ENCODE results near the gene ASH1L.

ASH1L gene

DNA sequence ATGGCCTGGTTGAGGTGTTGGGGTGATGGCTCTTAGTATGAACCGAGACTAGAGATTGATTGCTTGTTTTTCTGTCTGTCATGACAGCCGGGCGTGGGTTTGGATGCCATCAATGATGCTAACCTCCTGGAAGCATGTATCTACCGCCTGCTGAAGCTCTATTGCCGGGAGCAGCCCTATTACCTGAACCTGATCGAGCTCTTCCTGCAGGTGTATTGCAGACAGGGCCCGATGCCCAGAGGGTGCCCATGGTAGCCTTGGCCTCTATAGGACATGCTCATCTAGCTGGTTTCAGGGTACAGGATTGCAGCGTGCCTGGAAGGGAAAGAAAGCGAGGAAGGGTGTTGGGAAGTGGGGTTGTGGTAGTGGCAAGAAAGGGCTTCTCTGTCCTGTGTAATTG, 244.5 kb downstream of the ASH1L start:
- Histone ChIP-seq H3K27me3 (ENCODE audit: control insufficient read depth, insufficient read depth, low read length) (no peaks in the 10 kb centered on the region), H3K4me3 (ENCODE audit: low read length) (no peak overlapping the region), H3K27ac (ENCODE audit: low read depth, low read length) (no peak overlapping the region), H3K9ac (ENCODE audit: low read length) (no peak overlapping the region), H3K36me3 (ENCODE audit: control insufficient read depth, insufficient read depth, low read length) (peaks cover 2% of the 10 kb centered on the region), H3K4me1 (ENCODE audit: control insufficient read depth, insufficient read depth, low read length) (peaks cover 16% of the 10 kb centered on the region)

DNA sequence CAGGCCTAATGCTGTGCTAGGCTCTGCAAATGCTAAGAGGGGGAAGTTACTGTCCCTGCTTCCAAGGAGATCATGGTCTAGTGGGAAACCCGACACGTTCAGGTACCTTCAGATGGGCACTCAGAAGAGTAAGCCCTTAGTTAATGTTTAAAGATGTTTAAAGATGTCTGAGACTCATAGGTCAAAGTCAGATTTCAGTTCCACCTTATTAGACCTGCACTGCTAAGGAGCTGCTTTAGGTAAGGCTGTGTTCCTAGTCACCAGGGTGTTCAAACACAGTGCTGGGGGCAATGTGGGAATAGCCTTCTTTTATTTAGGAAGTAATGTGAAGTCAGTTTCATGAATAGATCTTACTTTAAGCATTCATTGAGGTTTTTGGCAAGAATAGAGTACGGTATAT, 245.7 kb downstream of the ASH1L start:
- Histone ChIP-seq H3K9ac (ENCODE audit: low read length) (no peak overlapping the region), H3K27ac (ENCODE audit: low read depth, low read length) (no peak overlapping the region), H3K4me3 (ENCODE audit: low read length) (no peak overlapping the region), H3K36me3 (ENCODE audit: control insufficient read depth, insufficient read depth, low read length) (peaks cover 4% of the 10 kb centered on the region), H3K4me1 (ENCODE audit: control insufficient read depth, insufficient read depth, low read length) (peaks cover 11% of the 10 kb centered on the region), H3K27me3 (ENCODE audit: control insufficient read depth, insufficient read depth, low read length) (no peaks in the 10 kb centered on the region)

DNA sequence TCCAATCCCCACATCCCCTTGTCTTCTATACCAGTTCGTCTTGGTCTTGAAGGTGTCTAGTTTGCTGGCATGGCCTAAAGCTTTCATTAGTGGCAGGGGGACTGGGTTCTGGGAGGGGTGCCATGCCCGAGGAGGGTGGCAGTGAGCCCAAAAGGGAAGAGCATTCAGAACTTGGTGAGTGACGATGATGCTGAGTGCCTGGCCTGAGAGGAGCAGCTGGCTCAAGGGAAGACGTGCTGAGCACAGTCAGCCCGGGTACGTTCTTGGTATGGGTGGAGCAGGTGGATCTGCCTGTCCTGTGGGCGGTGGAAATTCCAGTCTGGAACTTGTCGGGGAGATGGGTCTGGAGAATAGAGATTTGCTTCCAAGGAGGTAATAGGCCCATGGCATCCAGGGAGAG, 249.3 kb downstream of the ASH1L start:
- Histone ChIP-seq H3K27ac (ENCODE audit: low read depth, low read length) (no peak overlapping the region), H3K27me3 (ENCODE audit: control insufficient read depth, insufficient read depth, low read length) (no peaks in the 10 kb centered on the region), H3K9ac (ENCODE audit: low read length) (no peak overlapping the region), H3K4me1 (ENCODE audit: control insufficient read depth, insufficient read depth, low read length) (no peaks in the 10 kb centered on the region), H3K36me3 (ENCODE audit: control insufficient read depth, insufficient read depth, low read length) (peaks cover 4% of the 10 kb centered on the region), H3K4me3 (ENCODE audit: low read length) (no peak overlapping the region)

DNA sequence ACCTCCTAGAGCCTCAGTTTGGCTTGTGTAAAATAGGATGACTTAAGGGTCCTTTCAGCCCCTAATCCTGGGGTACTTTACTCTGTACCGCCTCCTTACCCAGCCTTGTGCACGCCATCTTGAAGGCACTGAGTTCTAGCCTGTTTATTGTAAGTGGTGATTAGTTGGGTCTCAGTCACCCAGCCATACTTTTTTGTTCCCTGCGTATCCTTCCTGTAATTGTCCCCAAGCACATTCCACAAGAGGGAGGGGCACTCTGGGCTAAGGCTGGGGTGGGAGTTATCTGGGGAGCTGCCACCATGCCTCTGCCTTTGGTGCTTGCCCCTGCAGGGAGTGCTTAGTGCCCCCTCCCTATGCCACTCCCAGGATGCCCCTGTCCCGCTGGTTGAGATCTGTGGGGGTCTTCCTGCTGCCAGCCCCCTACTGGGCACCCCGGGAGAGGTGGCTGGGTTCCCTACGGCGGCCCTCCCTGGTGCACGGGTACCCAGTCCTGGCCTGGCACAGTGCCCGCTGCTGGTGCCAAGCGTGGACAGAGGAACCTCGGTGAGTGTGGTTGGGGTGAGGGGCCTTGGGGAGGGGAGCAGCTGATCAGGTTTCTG, 253.1 kb downstream of the ASH1L start:
- H3K4me3 ChIP-seq (ENCODE audit: low read length): peak overlapping the region; percentile 99
- no peaks in the 10 kb centered on the region for H3K27me3 ChIP-seq (ENCODE audit: control insufficient read depth, insufficient read depth, low read length)
- H3K27ac ChIP-seq (ENCODE audit: low read depth, low read length): peak overlapping the region; percentile 83
- peaks cover 4% of the 10 kb centered on the region for H3K36me3 ChIP-seq (ENCODE audit: control insufficient read depth, insufficient read depth, low read length)
- H3K4me1 ChIP-seq (ENCODE audit: control insufficient read depth, insufficient read depth, low read length): no peaks in the 10 kb centered on the region
- H3K9ac ChIP-seq (ENCODE audit: low read length): peak overlapping the region; percentile 99

DNA sequence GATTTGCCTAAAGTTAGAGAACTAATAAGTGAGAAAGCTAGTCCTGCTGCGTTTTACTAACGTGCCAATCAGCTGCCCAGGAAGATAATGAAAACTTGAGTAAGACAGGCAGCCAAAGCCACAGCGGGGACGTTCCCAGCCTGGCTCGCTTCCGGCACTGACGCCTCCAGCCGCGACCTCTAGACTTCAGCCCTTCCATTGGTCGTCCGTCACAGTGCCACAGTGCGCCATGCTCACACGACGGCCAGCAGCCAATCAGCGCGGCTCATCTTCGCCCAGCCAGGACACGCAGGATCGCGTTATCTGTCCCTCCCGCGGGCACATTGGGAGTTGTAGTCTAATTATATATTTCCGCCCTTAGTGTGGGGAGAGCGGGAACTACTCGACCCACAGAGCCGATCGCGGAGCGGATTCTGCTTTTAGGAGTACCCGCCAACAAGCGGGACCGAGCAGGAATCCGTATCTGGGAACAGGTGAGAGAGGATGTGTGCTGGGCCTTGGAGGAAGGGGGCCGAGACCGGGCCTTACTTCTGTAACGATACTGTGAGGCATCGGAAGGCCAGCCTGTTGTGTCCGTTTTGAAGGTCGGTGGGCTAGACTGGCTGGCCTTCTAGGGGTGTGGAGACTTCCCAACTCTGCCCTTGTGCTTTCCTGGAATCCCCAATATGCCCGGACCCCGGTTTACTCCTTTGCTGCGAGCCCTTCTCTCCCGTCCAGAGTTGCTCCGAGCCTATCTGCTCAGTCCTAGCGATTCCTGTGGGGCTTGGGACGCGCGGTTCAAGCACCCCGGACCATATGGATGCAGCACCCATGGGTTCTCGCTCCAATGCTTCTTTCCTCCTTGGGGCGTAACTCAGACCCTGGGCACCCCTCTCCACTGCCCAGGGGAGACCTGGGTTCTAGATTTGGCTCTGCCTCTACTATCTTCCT, 253.8 kb downstream of the ASH1L start, which contains the start of gene FDPS:
Gene FDPS (plus strand): TSS at position 374 of the 930 bp plus-strand sequence. CDS start 924 bp downstream, outside the sequence.
- peaks cover 4% of the 10 kb centered on the region for H3K36me3 ChIP-seq (ENCODE audit: control insufficient read depth, insufficient read depth, low read length)
- no peaks in the 10 kb centered on the region for H3K27me3 ChIP-seq (ENCODE audit: control insufficient read depth, insufficient read depth, low read length)
- peak within 1 kb of the TSS; percentile 99 for H3K9ac ChIP-seq (ENCODE audit: low read length)
- H3K4me1 ChIP-seq (ENCODE audit: control insufficient read depth, insufficient read depth, low read length): no peaks in the 10 kb centered on the region
- peak within 1 kb of the TSS; percentile 91 for H3K27ac ChIP-seq (ENCODE audit: low read depth, low read length)
- H3K4me3 ChIP-seq (ENCODE audit: low read length): peak within 1 kb of the TSS; percentile 99

DNA sequence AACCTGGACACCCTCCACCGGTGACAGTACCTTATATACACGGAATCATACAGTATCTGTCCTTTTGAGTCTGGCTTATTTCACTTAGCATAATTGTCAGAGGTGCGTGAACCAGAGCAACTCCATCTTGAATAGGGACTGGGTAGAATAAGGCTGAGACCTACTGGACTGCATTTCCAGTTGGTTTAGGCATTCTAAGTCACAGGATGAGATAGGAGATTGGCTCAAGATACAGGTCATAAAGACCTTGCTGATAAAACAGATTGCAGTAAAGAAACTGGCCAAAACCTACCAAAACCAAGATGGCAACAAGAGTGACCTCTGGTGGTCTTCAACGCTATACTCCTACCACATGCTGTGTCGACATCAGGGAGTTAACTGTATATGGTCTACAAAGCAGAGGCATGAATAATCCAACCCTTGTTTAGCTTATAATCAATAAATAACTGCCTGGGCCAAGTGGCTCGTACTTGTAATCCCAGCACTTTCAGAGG, 255.3 kb downstream of the ASH1L start:
- no peak overlapping the region for H3K9ac ChIP-seq (ENCODE audit: low read length)
- no peak overlapping the region for H3K27ac ChIP-seq (ENCODE audit: low read depth, low read length)
- no peak overlapping the region for H3K4me3 ChIP-seq (ENCODE audit: low read length)
- no peaks in the 10 kb centered on the region for H3K27me3 ChIP-seq (ENCODE audit: control insufficient read depth, insufficient read depth, low read length)
- no peaks in the 10 kb centered on the region for H3K4me1 ChIP-seq (ENCODE audit: control insufficient read depth, insufficient read depth, low read length)
- H3K36me3 ChIP-seq (ENCODE audit: control insufficient read depth, insufficient read depth, low read length): no peaks in the 10 kb centered on the region

DNA sequence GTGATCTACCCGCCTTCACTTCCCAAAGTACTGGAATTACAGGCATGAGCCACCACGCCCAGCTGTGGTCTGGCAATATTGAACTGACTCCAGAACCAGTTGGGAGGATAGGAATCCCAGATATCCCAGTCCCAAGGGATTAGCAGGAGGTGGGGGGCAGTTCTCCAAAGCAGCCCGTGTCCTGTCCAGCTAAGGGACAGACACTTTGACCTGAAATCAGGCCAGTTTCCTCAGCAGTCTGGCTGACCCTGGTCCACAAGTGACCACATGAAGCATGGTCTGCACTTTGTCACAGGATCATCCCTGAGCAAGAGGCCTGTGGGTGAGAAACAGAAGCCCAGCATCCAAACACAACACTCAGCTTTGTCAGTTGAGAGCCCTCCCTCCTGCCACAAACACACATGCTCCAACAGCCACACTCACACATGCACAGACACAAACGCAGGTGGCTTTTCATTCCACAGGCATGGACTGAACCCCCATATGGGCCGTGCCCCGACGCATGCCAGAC, 256.7 kb downstream of the ASH1L start:
- no peak overlapping the region for H3K9ac ChIP-seq (ENCODE audit: low read length)
- no peak overlapping the region for H3K27ac ChIP-seq (ENCODE audit: low read depth, low read length)
- no peaks in the 10 kb centered on the region for H3K36me3 ChIP-seq (ENCODE audit: control insufficient read depth, insufficient read depth, low read length)
- no peak overlapping the region for H3K4me3 ChIP-seq (ENCODE audit: low read length)
- H3K27me3 ChIP-seq (ENCODE audit: control insufficient read depth, insufficient read depth, low read length): no peaks in the 10 kb centered on the region
- no peaks in the 10 kb centered on the region for H3K4me1 ChIP-seq (ENCODE audit: control insufficient read depth, insufficient read depth, low read length)

DNA sequence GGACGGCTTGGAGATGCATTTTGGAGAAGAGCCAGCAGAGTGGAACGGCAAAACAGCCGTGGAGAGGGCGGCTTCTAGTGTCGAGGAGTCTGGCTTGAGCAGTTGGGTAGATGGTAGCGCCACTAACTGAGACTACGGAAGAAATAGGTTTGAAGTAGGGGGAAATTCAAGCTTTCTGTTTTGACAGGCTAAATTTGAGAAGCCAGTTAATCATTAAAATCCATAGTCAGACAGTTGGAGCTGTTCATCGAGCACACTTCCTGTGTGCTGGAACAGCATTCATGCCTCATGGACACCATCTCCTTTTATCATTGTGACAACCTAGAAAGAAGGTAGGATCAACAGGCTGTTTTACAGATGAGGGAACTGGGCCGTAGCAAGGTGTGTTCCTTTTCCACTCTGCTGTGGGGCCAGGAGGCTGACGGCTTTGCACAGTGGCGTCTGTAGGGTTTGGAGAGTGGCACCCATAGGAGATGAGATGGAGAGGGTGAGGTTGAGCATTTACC, 258.0 kb downstream of the ASH1L start:
- H3K27me3 ChIP-seq (ENCODE audit: control insufficient read depth, insufficient read depth, low read length): no peaks in the 10 kb centered on the region
- no peak overlapping the region for H3K9ac ChIP-seq (ENCODE audit: low read length)
- H3K4me3 ChIP-seq (ENCODE audit: low read length): no peak overlapping the region
- no peak overlapping the region for H3K27ac ChIP-seq (ENCODE audit: low read depth, low read length)
- no peaks in the 10 kb centered on the region for H3K36me3 ChIP-seq (ENCODE audit: control insufficient read depth, insufficient read depth, low read length)
- no peaks in the 10 kb centered on the region for H3K4me1 ChIP-seq (ENCODE audit: control insufficient read depth, insufficient read depth, low read length)

DNA sequence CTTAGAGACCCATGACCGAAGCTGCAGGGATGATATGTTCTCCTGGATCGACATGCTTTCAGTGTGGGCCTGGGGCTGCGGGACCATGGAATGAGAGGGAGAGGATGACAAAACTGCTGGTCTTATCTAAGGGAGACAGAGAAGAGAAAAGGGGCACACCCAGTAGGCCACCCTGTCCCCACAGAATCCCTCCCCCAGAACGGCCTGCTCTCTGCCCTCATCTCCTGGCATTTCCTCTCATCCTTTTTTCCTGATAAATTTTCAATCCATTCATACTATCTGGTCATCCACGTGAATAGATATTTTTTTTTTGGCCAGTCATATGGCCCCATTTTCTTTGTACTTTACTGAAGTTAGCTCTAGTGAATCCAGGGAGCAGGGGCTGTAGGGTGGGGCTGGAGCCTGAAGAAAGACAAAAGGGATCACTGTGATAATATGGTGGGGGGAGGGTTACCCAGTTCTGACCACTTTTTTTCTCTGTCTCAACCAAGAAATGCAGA, 261.2 kb downstream of the ASH1L start, which contains the start of gene PKLR:
Gene PKLR (minus strand): TSS at position 97 of the 500 bp plus-strand sequence. CDS start 43 bp downstream, at position 54.
- no peaks in the 10 kb centered on the region for H3K36me3 ChIP-seq (ENCODE audit: control insufficient read depth, insufficient read depth, low read length)
- no peaks in the 10 kb centered on the region for H3K4me1 ChIP-seq (ENCODE audit: control insufficient read depth, insufficient read depth, low read length)
- no peak within 1 kb of the TSS for H3K4me3 ChIP-seq (ENCODE audit: low read length)
- no peaks in the 10 kb centered on the region for H3K27me3 ChIP-seq (ENCODE audit: control insufficient read depth, insufficient read depth, low read length)
- no peak within 1 kb of the TSS for H3K9ac ChIP-seq (ENCODE audit: low read length)
- no peak within 1 kb of the TSS for H3K27ac ChIP-seq (ENCODE audit: low read depth, low read length)

DNA sequence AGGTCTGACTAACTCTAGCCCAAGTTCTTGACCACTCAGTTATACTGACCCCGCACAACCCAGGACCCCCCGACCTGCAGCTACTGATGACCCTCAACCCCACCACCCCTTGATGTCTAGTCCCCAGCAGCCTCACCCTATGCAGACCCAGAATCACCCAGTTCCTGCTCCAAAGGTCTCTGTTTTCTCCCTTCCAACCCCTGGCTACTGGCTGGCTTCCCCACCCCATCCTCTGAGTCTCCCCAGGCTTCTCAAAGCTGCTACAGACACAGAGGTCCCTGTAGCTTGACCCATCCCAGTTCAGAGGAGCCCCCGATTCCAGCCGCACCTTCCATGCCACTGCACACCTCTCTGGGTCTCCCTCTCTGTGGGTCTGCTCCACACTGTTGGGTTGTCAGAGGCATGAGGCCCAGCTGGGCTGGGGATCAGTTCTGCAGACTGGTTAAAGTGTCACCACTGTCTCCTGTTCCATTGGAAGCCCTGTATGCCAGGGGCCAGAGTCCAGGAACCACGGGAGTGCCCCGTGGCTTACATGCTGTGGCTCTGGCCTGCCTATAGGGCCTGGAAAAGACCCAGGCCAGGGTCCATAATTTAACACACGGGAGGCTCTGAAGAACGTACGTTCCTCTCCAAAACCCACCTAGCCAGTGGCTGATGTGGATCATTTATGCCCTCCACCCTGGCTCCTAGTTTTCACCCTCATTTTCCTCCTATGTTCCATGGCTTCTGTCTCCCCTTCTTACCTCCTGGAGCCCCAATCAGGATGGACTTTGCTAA, 261.9 kb downstream of the ASH1L start:
- no peak overlapping the region for H3K27ac ChIP-seq (ENCODE audit: low read depth, low read length)
- peaks cover 3% of the 10 kb centered on the region for H3K27me3 ChIP-seq (ENCODE audit: control insufficient read depth, insufficient read depth, low read length)
- H3K36me3 ChIP-seq (ENCODE audit: control insufficient read depth, insufficient read depth, low read length): no peaks in the 10 kb centered on the region
- H3K4me1 ChIP-seq (ENCODE audit: control insufficient read depth, insufficient read depth, low read length): no peaks in the 10 kb centered on the region
- no peak overlapping the region for H3K9ac ChIP-seq (ENCODE audit: low read length)
- H3K4me3 ChIP-seq (ENCODE audit: low read length): no peak overlapping the region

DNA sequence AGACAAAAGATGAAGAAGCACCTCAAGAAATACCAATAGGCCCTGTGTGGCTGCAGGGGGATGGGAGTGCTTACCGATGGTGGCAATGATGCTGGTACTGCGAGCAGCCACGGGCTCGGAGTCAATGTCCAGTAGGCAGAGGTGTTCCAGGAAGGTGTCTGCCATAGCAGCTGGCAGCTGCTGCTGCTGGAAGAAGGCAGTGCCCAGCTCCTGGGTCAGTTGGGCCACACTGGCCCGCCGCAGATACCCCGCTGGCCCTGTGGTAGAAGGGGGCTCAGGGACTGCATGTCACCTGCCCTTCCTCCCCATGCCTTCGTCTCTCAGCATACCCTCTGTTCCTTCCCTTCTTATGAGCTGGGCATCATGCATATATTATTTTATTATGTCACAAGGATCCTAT, 262.6 kb downstream of the ASH1L start:
- no peak overlapping the region for H3K9ac ChIP-seq (ENCODE audit: low read length)
- H3K27ac ChIP-seq (ENCODE audit: low read depth, low read length): no peak overlapping the region
- H3K27me3 ChIP-seq (ENCODE audit: control insufficient read depth, insufficient read depth, low read length): peaks cover 5% of the 10 kb centered on the region
- H3K4me3 ChIP-seq (ENCODE audit: low read length): no peak overlapping the region
- H3K36me3 ChIP-seq (ENCODE audit: control insufficient read depth, insufficient read depth, low read length): no peaks in the 10 kb centered on the region
- no peaks in the 10 kb centered on the region for H3K4me1 ChIP-seq (ENCODE audit: control insufficient read depth, insufficient read depth, low read length)
